ENCODE results near the gene VCP.

DNA sequence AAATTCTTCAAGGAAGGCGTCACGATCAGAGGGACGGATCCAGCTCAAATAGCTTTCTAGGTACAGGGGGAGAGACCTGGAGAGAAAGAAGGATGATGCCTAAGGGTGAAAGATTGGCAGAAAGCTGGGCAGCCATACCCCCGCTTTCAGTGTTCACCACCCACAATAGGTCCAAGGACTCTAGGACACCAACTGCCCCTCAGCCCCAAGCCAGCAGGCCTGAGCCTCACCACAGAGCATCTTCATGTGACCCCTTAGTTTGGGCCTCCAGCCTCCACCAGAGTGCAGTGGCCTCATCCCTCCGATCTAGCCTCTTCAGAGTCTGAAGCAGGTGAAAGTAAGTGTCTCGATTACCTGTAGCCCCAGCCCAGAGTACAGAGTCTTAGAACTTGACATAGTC is 1.7 kb upstream of the VCP start:
- TF ChIP-seq ZSCAN20 (CRISPR knock-in tag; IDR thresholded peaks at IDR 0.05) (no peak), RAD21 (conservative IDR thresholded peaks at IDR 0.05 in 1 of 2, IDR thresholded peaks at IDR 0.05 in 1 of 2) (no peak), POLR2A (IDR thresholded peaks at IDR 0.05; ENCODE audit: low read length) (no peak), EP300 (IDR thresholded peaks at IDR 0.05) (no peak), MAFK (IDR thresholded peaks at IDR 0.05; ENCODE audit: partially characterized antibody) (no peak)
- TF ChIP-seq, protein P1, sequence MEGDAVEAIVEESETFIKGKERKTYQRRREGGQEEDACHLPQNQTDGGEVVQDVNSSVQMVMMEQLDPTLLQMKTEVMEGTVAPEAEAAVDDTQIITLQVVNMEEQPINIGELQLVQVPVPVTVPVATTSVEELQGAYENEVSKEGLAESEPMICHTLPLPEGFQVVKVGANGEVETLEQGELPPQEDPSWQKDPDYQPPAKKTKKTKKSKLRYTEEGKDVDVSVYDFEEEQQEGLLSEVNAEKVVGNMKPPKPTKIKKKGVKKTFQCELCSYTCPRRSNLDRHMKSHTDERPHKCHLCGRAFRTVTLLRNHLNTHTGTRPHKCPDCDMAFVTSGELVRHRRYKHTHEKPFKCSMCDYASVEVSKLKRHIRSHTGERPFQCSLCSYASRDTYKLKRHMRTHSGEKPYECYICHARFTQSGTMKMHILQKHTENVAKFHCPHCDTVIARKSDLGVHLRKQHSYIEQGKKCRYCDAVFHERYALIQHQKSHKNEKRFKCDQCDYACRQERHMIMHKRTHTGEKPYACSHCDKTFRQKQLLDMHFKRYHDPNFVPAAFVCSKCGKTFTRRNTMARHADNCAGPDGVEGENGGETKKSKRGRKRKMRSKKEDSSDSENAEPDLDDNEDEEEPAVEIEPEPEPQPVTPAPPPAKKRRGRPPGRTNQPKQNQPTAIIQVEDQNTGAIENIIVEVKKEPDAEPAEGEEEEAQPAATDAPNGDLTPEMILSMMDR (IDR thresholded peaks at IDR 0.05): no peak
- TF ChIP-seq, protein P2, sequence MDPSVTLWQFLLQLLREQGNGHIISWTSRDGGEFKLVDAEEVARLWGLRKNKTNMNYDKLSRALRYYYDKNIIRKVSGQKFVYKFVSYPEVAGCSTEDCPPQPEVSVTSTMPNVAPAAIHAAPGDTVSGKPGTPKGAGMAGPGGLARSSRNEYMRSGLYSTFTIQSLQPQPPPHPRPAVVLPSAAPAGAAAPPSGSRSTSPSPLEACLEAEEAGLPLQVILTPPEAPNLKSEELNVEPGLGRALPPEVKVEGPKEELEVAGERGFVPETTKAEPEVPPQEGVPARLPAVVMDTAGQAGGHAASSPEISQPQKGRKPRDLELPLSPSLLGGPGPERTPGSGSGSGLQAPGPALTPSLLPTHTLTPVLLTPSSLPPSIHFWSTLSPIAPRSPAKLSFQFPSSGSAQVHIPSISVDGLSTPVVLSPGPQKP (IDR thresholded peaks at IDR 0.05; ENCODE audit: low read depth, low read length): no peak

Data from A549 (cell line).